GM21723 (cell line): ENCODE data around the gene ARPC4.
"Not testable (repeated sequence)": the region's sequence is repeated elsewhere in the genome, so short reads cannot be mapped to it uniquely, and the experiment has no call there.

Experiments
- ATAC-seq: cut with Tn5 transposase; IDR thresholded peaks from one replicate; pipeline ENCODE4 v1.9.1; 2021; ENCODE audit warnings: mild to moderate bottlenecking, moderate library complexity; ENCODE audit not compliant: unreplicated experiment

ARPC4 gene

GRCh38 chr3:9817436-9817835, 24.6 kb downstream of the ARPC4 start:
- no peak for ATAC-seq

- ATAC-seq: no peak
These were observed 25.9 kb downstream of the ARPC4 start for GRCh38 chr3:9818666-9819335.

GRCh38 chr3:9820543-9820942, 27.7 kb downstream of the ARPC4 start:
- ATAC-seq: no peak

GRCh38 chr3:9820946-9821345, 28.1 kb downstream of the ARPC4 start:
- ATAC-seq: no peak

GRCh38 chr3:9825451-9826040, 32.7 kb downstream of the ARPC4 start:
- ATAC-seq: no peak

GRCh38 chr3:9826815-9827573, 34.1 kb downstream of the ARPC4 start:
- no peak for ATAC-seq

- no peak for ATAC-seq
These were observed 36.2 kb downstream of the ARPC4 start for GRCh38 chr3:9828801-9829755.

GRCh38 chr3:9831253-9831652, 38.4 kb downstream of the ARPC4 start:
- no peak for ATAC-seq

- ATAC-seq: no peak
These were observed 40.2 kb downstream of the ARPC4 start for GRCh38 chr3:9833078-9833477.

GRCh38 chr3:9834520-9835380, 41.9 kb downstream of the ARPC4 start:
- ATAC-seq: no peak

- ATAC-seq: no peak
These were observed 45.1 kb downstream of the ARPC4 start for GRCh38 chr3:9837701-9838582.

GRCh38 chr3:9838856-9839255, 46.0 kb downstream of the ARPC4 start:
- ATAC-seq: no peak

- ATAC-seq: no peak
These were observed 48.1 kb downstream of the ARPC4 start for GRCh38 chr3:9841015-9841414.

- ATAC-seq: peak; percentile 98
These were observed 51.0 kb downstream of the ARPC4 start, which contains the start of gene RPUSD3 for GRCh38 chr3:9843715-9844438. TSS of gene RPUSD3 (minus strand) at chr3:9844008. CDS start at chr3:9843990, 18 bp downstream.

- no peak for ATAC-seq
These were observed 53.3 kb downstream of the ARPC4 start for GRCh38 chr3:9846231-9846630.

- no peak for ATAC-seq
These were observed 54.1 kb downstream of the ARPC4 start for GRCh38 chr3:9846931-9847488.

- not testable (repeated sequence) for ATAC-seq
These were observed 55.0 kb downstream of the ARPC4 start for GRCh38 chr3:9847870-9848269.

GRCh38 chr3:9848860-9849259, 56.0 kb downstream of the ARPC4 start:
- not testable (repeated sequence) for ATAC-seq
